T-helper 9 cell (primary cell): ENCODE results near the gene TTLL6.

Experiments
- DNase-seq: peaks from one replicate; pipeline ENCODE4 v3.0.0-alpha.2; 2020

TTLL6 gene

GRCh38 chr17:48735062-48735351 lies 82.0 kb downstream of the TTLL6 start:
- DNase-seq, result no peak

GRCh38 chr17:48734333-48735061 lies 82.5 kb downstream of the TTLL6 start:
- no peak for DNase-seq

- DNase-seq, result no peak
These were observed 83.2 kb downstream of the TTLL6 start for GRCh38 chr17:48733632-48734328.

GRCh38 chr17:48732688-48733629 lies 84.1 kb downstream of the TTLL6 start:
- DNase-seq, result no peak

- DNase-seq, result no peak
These were observed 85.7 kb downstream of the TTLL6 start for GRCh38 chr17:48731355-48731754.

GRCh38 chr17:48730240-48730550 lies 86.8 kb downstream of the TTLL6 start:
- DNase-seq, result no peak

GRCh38 chr17:48729335-48730239 lies 87.4 kb downstream of the TTLL6 start:
- no peak for DNase-seq

- DNase-seq, result no peak
These were observed 88.5 kb downstream of the TTLL6 start, which contains the start of gene HOXB13 for GRCh38 chr17:48728232-48729231. TSS of gene HOXB13 (minus strand) at chr17:48728750. CDS start at chr17:48728593, 157 bp downstream.

- no peak for DNase-seq
These were observed 89.4 kb downstream of the TTLL6 start for GRCh38 chr17:48727415-48728175.

GRCh38 chr17:48726916-48727286 lies 90.1 kb downstream of the TTLL6 start:
- no peak for DNase-seq

- DNase-seq, result no peak
These were observed 90.7 kb downstream of the TTLL6 start for GRCh38 chr17:48726114-48726915.

- DNase-seq, result no peak
These were observed 91.6 kb downstream of the TTLL6 start for GRCh38 chr17:48725288-48726064.

- no peak for DNase-seq
These were observed 92.1 kb downstream of the TTLL6 start for GRCh38 chr17:48725004-48725287.

- DNase-seq, result peak; percentile 73
These were observed 92.6 kb downstream of the TTLL6 start for GRCh38 chr17:48724251-48725003.

- DNase-seq, result no peak
These were observed 93.4 kb downstream of the TTLL6 start for GRCh38 chr17:48723423-48724250.

GRCh38 chr17:48722915-48723422 lies 94.1 kb downstream of the TTLL6 start, which contains the start of gene PRAC2:
TSS of gene PRAC2 (plus strand) at chr17:48723185. CDS start at chr17:48724411, 1,226 bp downstream.
- DNase-seq, result no peak
